Measurements from ENCODE around the gene RIC3. TPM values are rescaled to one million over a fixed set of nuclear protein-coding genes. Genes with fewer than 3 reads are reported as not detected.

RIC3 gene
- total RNA-seq, 1 donor from 2014 or later, result 12.0 TPM

DNA sequence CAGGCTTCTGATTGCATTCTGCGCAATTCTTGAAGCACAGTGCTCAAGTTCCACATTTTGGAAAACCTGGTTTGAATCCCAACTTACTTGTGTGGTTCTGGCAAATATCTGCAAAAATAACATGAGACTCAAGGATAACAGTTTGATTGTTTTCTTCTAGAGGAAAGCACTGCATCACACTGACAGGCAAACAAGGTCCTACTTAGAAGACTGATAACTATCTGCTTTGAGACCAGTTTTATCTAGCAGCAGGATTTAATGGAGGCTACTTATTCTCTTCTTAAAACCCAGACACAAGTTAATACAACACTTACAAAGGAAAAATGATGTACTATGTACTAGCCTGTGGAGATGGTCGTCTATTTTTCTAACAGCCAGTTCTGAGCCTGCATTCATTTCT, 41.4 kb downstream of the RIC3 start:
- no peaks in the 10 kb centered on the region for H3K27me3 Mint-ChIP-seq
- no peak for DNase-seq (ENCODE audit: extremely low spot score, unreplicated experiment)
- TF ChIP-seq, protein P1, sequence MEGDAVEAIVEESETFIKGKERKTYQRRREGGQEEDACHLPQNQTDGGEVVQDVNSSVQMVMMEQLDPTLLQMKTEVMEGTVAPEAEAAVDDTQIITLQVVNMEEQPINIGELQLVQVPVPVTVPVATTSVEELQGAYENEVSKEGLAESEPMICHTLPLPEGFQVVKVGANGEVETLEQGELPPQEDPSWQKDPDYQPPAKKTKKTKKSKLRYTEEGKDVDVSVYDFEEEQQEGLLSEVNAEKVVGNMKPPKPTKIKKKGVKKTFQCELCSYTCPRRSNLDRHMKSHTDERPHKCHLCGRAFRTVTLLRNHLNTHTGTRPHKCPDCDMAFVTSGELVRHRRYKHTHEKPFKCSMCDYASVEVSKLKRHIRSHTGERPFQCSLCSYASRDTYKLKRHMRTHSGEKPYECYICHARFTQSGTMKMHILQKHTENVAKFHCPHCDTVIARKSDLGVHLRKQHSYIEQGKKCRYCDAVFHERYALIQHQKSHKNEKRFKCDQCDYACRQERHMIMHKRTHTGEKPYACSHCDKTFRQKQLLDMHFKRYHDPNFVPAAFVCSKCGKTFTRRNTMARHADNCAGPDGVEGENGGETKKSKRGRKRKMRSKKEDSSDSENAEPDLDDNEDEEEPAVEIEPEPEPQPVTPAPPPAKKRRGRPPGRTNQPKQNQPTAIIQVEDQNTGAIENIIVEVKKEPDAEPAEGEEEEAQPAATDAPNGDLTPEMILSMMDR (conservative IDR thresholded peaks at IDR 0.05), result no peak
- peaks cover 37% of the 10 kb centered on the region for H3K4me1 Mint-ChIP-seq (ENCODE audit: unreplicated experiment)
- no peaks in the 10 kb centered on the region for H3K9me3 Mint-ChIP-seq
- no peak overlapping the region for H3K4me3 Mint-ChIP-seq
- no peaks in the 10 kb centered on the region for H3K36me3 Mint-ChIP-seq
- no peak overlapping the region for H3K27ac Mint-ChIP-seq

DNA sequence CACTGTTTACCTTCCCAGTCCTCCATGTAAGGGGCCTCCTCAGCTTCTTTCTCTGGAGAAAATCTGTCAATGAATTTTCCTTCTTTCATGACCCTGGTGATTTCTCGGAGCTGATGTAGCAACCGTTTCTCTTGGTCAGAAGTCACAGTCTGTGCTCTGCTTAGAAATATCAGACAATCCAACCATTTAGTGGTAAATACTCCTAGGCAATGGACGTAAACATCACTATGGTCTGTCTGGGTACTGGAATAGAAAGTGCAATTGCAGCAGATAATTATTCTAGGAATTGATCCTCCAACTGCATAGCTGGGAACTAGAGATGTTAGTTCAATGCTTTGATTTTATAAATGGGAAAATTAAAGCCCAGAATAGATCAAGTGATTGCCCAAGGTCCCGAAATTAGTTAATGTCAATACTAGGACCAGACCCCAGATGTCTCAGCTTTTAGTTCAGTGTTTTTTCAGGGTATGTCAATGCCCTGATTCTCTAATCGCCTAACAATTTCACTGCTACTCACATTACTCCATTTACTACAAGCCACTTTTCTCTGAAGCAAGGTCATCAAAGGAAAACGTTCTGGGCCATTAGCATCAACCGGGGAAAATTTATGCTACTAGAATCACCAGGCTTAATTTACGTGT, 42.1 kb downstream of the RIC3 start:
- peaks cover 37% of the 10 kb centered on the region for H3K4me1 Mint-ChIP-seq (ENCODE audit: unreplicated experiment)
- no peak overlapping the region for H3K27ac Mint-ChIP-seq
- no peak for DNase-seq (ENCODE audit: extremely low spot score, unreplicated experiment)
- TF ChIP-seq, protein P1 (conservative IDR thresholded peaks at IDR 0.05), result no peak
- no peaks in the 10 kb centered on the region for H3K36me3 Mint-ChIP-seq
- no peaks in the 10 kb centered on the region for H3K9me3 Mint-ChIP-seq
- no peak overlapping the region for H3K4me3 Mint-ChIP-seq
- no peaks in the 10 kb centered on the region for H3K27me3 Mint-ChIP-seq

DNA sequence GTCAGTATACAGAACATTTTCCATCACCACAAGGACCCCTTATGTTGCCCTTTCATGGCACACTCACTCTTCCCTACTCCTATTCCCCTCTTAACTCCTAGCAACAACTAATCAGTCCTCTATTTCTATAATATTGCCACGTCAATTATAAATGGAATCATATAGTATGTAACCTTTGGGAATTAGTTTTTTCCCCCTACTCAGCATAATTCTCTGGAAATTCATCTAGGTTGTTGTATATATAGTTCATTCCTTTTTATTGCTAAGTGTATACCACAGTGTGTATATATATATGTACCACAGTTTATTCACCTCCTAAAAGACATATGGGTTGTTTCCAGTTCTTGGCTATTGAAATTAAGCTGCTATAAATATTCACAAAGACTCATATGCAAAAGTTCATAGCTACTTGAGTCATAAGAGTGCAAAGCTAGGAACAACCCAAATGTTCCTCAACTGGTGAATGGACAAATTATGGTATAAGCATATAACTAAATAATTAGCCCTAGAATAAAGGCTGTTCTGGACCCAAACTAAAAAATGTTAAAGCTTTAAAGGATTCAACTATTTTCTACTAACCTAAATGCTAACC, 46.6 kb downstream of the RIC3 start:
- Mint-ChIP-seq H3K27me3 (no peaks in the 10 kb centered on the region), H3K36me3 (no peaks in the 10 kb centered on the region), H3K9me3 (no peaks in the 10 kb centered on the region), H3K4me3 (no peak overlapping the region), H3K27ac (no peak overlapping the region), H3K4me1 (ENCODE audit: unreplicated experiment) (peaks cover 13% of the 10 kb centered on the region)
- TF ChIP-seq, protein P1 (conservative IDR thresholded peaks at IDR 0.05), result no peak
- no peak for DNase-seq (ENCODE audit: extremely low spot score, unreplicated experiment)

DNA sequence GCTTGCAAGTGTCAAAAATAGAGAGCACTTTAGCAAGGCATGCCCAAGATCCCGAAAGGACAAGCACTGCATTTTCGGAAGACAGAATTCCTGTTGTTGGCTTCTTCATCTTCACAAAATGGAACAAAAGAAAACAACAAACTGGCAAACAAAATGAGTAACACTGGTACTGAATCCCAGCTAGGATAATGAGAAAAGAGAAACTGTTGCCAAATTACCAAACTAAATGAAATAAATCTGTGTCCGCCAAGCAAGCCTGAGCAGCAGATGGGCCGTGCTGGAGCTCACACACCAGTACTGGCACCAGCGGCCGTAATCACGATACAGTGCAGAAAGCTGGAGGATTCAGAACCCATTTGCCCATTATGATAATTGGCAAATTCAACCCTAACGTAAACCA, 57.2 kb downstream of the RIC3 start:
- H3K9me3 Mint-ChIP-seq, result peaks cover 8% of the 10 kb centered on the region
- no peaks in the 10 kb centered on the region for H3K27me3 Mint-ChIP-seq
- H3K4me3 Mint-ChIP-seq, result no peak overlapping the region

DNA sequence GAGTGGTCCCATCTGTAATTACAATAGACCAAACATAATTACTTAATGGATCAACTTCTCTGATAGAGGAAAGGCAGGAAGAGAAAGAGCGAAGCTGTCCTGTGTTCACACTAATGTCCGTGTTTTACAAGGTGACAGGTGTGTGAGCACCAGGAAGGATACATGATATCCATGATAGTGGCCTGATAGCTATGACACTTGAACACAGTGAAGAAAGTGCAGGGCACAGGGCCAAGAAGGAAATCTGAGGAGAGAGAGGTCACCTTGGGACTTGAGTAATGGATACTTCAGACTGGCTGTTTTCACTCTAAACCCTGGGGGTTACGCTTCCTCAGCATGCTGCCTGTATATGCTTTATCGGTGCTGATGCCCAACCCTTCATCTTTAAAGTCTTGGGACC, 58.4 kb downstream of the RIC3 start:
- no peaks in the 10 kb centered on the region for H3K27me3 Mint-ChIP-seq
- H3K9me3 Mint-ChIP-seq, result no peaks in the 10 kb centered on the region
- no peak overlapping the region for H3K27ac Mint-ChIP-seq
- TF ChIP-seq, protein P1 (conservative IDR thresholded peaks at IDR 0.05), result no peak
- no peaks in the 10 kb centered on the region for H3K36me3 Mint-ChIP-seq
- H3K4me3 Mint-ChIP-seq, result no peak overlapping the region
- no peak for DNase-seq (ENCODE audit: extremely low spot score, unreplicated experiment)
- peaks cover 13% of the 10 kb centered on the region for H3K4me1 Mint-ChIP-seq (ENCODE audit: unreplicated experiment)

More for the DNA sequence above, 57.2 kb downstream of the RIC3 start:
- no peak for DNase-seq (ENCODE audit: extremely low spot score, unreplicated experiment)
- H3K36me3 Mint-ChIP-seq, result no peaks in the 10 kb centered on the region
- H3K27ac Mint-ChIP-seq, result no peak overlapping the region
- TF ChIP-seq, protein P1 (conservative IDR thresholded peaks at IDR 0.05), result no peak
- peaks cover 13% of the 10 kb centered on the region for H3K4me1 Mint-ChIP-seq (ENCODE audit: unreplicated experiment)
